Measurements from ENCODE around the gene TNNI2.

DNA sequence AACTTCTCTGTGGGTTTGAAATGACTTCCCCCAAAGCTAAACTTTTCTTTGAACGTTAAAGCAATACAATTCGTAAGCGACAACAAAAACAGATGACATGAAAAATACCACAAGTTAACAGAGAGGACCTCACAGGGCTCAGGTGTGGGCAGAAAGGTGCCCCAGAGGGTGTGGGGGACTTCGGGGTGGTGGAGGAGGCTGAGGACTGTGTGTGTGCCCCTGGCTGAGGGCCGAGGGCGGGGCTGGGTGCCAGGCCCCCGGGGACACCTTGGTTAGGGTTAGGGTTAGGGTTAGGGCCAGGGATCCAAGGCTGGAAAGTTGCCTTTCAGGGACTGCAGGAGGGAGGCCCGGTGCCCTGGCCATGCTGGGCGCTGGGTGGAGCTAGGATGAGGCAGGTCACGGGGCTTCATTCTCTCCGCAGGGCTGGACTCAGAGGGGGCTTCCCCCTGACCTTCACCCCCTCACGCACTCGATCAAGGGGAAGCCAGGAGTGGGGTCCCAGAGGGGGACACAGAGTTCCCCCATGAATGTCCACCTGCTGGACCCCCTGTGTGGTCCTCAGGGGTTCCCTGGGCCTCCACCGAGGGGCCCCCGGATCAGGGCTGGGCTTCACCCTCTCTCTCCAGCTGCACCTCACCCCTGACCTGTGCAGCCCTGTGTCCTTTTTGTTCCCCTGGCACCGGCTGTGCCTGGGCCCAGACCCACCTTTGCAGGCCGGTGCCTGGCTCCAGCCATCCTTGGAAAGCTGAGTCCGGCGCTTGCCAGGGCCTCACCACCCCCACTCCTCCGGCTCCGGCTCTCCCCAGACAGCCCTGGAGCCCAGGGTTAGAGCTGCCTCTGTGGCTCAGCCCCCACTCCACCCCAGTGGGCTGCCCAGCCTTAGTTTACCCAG lies 7.0 kb downstream of the TNNI2 start:
- TF ChIP-seq, protein P1, sequence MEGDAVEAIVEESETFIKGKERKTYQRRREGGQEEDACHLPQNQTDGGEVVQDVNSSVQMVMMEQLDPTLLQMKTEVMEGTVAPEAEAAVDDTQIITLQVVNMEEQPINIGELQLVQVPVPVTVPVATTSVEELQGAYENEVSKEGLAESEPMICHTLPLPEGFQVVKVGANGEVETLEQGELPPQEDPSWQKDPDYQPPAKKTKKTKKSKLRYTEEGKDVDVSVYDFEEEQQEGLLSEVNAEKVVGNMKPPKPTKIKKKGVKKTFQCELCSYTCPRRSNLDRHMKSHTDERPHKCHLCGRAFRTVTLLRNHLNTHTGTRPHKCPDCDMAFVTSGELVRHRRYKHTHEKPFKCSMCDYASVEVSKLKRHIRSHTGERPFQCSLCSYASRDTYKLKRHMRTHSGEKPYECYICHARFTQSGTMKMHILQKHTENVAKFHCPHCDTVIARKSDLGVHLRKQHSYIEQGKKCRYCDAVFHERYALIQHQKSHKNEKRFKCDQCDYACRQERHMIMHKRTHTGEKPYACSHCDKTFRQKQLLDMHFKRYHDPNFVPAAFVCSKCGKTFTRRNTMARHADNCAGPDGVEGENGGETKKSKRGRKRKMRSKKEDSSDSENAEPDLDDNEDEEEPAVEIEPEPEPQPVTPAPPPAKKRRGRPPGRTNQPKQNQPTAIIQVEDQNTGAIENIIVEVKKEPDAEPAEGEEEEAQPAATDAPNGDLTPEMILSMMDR (IDR thresholded peaks at IDR 0.05; ENCODE audit: borderline replicate concordance, extremely low read depth, low read length, poor library complexity, severe bottlenecking) = no peak
- no peak for TF ChIP-seq EZH2 (IDR thresholded peaks at IDR 0.05; ENCODE audit: borderline replicate concordance, low read depth, low read length, severe bottlenecking)

Data from DND-41 (cell line).